ENCODE results near the gene CCDC38. TPM values are rescaled to one million over a fixed set of nuclear protein-coding genes. Genes with fewer than 3 reads are reported as not detected.

Gene CCDC38
- total RNA-seq, 1 experiment from 2014 or later = not detected

GRCh38 chr12:95881331-95881955, 61.0 kb downstream of the CCDC38 start (continued):
- TF ChIP-seq ATF2 (CRISPR knock-in tag; IDR thresholded peaks at IDR 0.05; ENCODE audit: borderline replicate concordance, low read depth) = no peak
- TF ChIP-seq E2F1 (CRISPR knock-in tag; IDR thresholded peaks at IDR 0.05) = no peak
- no peak for TF ChIP-seq TEAD4 (CRISPR knock-in tag; IDR thresholded peaks at IDR 0.05)
- no peak for TF ChIP-seq SMAD4 (CRISPR knock-in tag; IDR thresholded peaks at IDR 0.05)
- TF ChIP-seq GRHL2 (CRISPR knock-in tag; IDR thresholded peaks at IDR 0.05; ENCODE audit: insufficient replicate concordance, severe bottlenecking) = no peak
- TF ChIP-seq, protein P1, sequence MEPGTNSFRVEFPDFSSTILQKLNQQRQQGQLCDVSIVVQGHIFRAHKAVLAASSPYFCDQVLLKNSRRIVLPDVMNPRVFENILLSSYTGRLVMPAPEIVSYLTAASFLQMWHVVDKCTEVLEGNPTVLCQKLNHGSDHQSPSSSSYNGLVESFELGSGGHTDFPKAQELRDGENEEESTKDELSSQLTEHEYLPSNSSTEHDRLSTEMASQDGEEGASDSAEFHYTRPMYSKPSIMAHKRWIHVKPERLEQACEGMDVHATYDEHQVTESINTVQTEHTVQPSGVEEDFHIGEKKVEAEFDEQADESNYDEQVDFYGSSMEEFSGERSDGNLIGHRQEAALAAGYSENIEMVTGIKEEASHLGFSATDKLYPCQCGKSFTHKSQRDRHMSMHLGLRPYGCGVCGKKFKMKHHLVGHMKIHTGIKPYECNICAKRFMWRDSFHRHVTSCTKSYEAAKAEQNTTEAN (CRISPR knock-in tag; IDR thresholded peaks at IDR 0.05) = no peak

GRCh38 chr12:95880895-95881294, 61.5 kb downstream of the CCDC38 start:
- CTCF ChIA-PET = no interaction called here
- peaks cover 23% of the 10 kb centered on the region for H3K9me3 Mint-ChIP-seq
- H3K4me1 Mint-ChIP-seq = no peaks in the 10 kb centered on the region
- no peak overlapping the region for H3K27ac Mint-ChIP-seq
- H3K36me3 Mint-ChIP-seq = peaks cover 15% of the 10 kb centered on the region
- DNase-seq (ENCODE audit: low spot score) = no peak
- no peaks in the 10 kb centered on the region for H3K27me3 Mint-ChIP-seq (ENCODE audit: low read depth)
- POLR2A ChIA-PET = no interaction called here
- ATAC-seq = no peak
- TF ChIP-seq, protein P2, sequence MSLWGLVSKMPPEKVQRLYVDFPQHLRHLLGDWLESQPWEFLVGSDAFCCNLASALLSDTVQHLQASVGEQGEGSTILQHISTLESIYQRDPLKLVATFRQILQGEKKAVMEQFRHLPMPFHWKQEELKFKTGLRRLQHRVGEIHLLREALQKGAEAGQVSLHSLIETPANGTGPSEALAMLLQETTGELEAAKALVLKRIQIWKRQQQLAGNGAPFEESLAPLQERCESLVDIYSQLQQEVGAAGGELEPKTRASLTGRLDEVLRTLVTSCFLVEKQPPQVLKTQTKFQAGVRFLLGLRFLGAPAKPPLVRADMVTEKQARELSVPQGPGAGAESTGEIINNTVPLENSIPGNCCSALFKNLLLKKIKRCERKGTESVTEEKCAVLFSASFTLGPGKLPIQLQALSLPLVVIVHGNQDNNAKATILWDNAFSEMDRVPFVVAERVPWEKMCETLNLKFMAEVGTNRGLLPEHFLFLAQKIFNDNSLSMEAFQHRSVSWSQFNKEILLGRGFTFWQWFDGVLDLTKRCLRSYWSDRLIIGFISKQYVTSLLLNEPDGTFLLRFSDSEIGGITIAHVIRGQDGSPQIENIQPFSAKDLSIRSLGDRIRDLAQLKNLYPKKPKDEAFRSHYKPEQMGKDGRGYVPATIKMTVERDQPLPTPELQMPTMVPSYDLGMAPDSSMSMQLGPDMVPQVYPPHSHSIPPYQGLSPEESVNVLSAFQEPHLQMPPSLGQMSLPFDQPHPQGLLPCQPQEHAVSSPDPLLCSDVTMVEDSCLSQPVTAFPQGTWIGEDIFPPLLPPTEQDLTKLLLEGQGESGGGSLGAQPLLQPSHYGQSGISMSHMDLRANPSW (CRISPR knock-in tag; conservative IDR thresholded peaks at IDR 0.05; ENCODE audit: low read depth) = no peak
- TF ChIP-seq NFYB (CRISPR knock-in tag; conservative IDR thresholded peaks at IDR 0.05; ENCODE audit: low read depth) = no peak
- TF ChIP-seq ZNF416 (CRISPR knock-in tag; IDR thresholded peaks at IDR 0.05) = no peak
- TF ChIP-seq EMX1 (CRISPR knock-in tag; IDR thresholded peaks at IDR 0.05) = no peak
- no peak overlapping the region for H3K4me3 Mint-ChIP-seq

DNA sequence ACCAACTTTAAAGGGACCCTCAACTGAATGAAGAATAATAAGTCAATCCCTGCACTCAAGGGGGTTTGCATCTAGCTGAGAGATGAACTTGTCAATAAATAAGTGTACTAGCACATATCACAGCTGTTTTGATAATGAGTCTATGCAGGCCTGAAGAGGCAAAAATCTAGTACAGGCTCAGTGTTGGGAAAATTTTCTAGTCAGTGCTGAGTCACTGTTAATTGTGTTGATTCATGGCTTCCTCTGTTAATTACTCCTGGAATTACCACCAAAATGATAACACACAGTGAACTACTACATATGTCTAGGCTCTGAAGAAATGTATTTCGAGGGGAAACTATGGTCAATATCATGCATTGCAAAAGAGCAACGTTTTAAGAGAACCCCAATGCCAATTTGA, 64.8 kb downstream of the CCDC38 start:
- Mint-ChIP-seq H3K4me3 (no peak overlapping the region), H3K9me3 (peaks cover 27% of the 10 kb centered on the region), H3K4me1 (peaks cover 18% of the 10 kb centered on the region), H3K27me3 (ENCODE audit: low read depth) (no peaks in the 10 kb centered on the region), H3K36me3 (peaks cover 17% of the 10 kb centered on the region), H3K27ac (no peak overlapping the region)
- no peak for TF ChIP-seq HMGA2 (CRISPR knock-in tag; IDR thresholded peaks at IDR 0.05)
- no peak for TF ChIP-seq TEAD4 (CRISPR knock-in tag; IDR thresholded peaks at IDR 0.05)
- no peak for TF ChIP-seq MXD4 (CRISPR knock-in tag; IDR thresholded peaks at IDR 0.05; ENCODE audit: borderline replicate concordance)
- DNase-seq (ENCODE audit: low spot score) = no peak
- POLR2A ChIA-PET = no interaction called here
- ATAC-seq = no peak
- CTCF ChIA-PET = interaction anchor here (1.1 kb wide), 1 partner anchor 19 kb away, joined by 3 read pairs; no protein-coding TSS in a partner anchor

- DNase-seq (ENCODE audit: low spot score) = peak; percentile 20
- Mint-ChIP-seq H3K9me3 (peaks cover 27% of the 10 kb centered on the region), H3K27me3 (ENCODE audit: low read depth) (no peaks in the 10 kb centered on the region), H3K27ac (no peak overlapping the region), H3K4me3 (no peak overlapping the region), H3K4me1 (peaks cover 22% of the 10 kb centered on the region), H3K36me3 (peaks cover 19% of the 10 kb centered on the region)
- ChIA-PET POLR2A (no interaction called here), CTCF (interaction anchor here (0.8 to 2.8 kb wide), 3 partner anchors 84 to 300 kb away, joined by 3 to 13 read pairs (median 4); no protein-coding TSS in a partner anchor)
- peak; percentile 94 for ATAC-seq
- TF ChIP-seq CREM (CRISPR knock-in tag; IDR thresholded peaks at IDR 0.05) = no peak
- no peak for TF ChIP-seq ZNF121 (CRISPR knock-in tag; IDR thresholded peaks at IDR 0.05)
- no peak for TF ChIP-seq NFATC4 (CRISPR knock-in tag; IDR thresholded peaks at IDR 0.05)
- TF ChIP-seq ESRRA (CRISPR knock-in tag; IDR thresholded peaks at IDR 0.05; ENCODE audit: borderline replicate concordance) = no peak
- TF ChIP-seq IRF2 (CRISPR knock-in tag; IDR thresholded peaks at IDR 0.05; ENCODE audit: borderline replicate concordance, low read depth) = no peak
- no peak for TF ChIP-seq GABPB1 (CRISPR knock-in tag; IDR thresholded peaks at IDR 0.05)
- no peak for TF ChIP-seq SMAD4 (CRISPR knock-in tag; IDR thresholded peaks at IDR 0.05)
- TF ChIP-seq ZNF232 (CRISPR knock-in tag; IDR thresholded peaks at IDR 0.05) = no peak
- TF ChIP-seq, protein P3, sequence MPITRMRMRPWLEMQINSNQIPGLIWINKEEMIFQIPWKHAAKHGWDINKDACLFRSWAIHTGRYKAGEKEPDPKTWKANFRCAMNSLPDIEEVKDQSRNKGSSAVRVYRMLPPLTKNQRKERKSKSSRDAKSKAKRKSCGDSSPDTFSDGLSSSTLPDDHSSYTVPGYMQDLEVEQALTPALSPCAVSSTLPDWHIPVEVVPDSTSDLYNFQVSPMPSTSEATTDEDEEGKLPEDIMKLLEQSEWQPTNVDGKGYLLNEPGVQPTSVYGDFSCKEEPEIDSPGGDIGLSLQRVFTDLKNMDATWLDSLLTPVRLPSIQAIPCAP (CRISPR knock-in tag; IDR thresholded peaks at IDR 0.05) = no peak
- TF ChIP-seq, protein P4, sequence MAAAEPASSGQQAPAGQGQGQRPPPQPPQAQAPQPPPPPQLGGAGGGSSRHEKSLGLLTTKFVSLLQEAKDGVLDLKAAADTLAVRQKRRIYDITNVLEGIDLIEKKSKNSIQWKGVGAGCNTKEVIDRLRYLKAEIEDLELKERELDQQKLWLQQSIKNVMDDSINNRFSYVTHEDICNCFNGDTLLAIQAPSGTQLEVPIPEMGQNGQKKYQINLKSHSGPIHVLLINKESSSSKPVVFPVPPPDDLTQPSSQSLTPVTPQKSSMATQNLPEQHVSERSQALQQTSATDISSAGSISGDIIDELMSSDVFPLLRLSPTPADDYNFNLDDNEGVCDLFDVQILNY (CRISPR knock-in tag; IDR thresholded peaks at IDR 0.05) = no peak
- TF ChIP-seq FOXK1 (CRISPR knock-in tag; IDR thresholded peaks at IDR 0.05) = no peak
Observed at GRCh38 chr12:95874452-95874851, 68.0 kb downstream of the CCDC38 start.

Data from WTC11 (cell line).